KMS-11 (cell line): ENCODE results near the gene UNC13A.

Experiments used
- H2AFZ ChIP-seq: fragments of 200-600 bp; sonication (generic); 2 replicates; pipeline ENCODE4 v1.6.1; 2016; ENCODE audit warnings: antibody characterized with exemption, mixed run types, low read depth
- H3K27ac ChIP-seq: fragments of 200-600 bp; sonication (generic); 2 replicates; pipeline ENCODE4 v1.6.1; 2016; ENCODE audit warnings: mild to moderate bottlenecking, mixed run types
- H3K27me3 ChIP-seq: fragments of 200-600 bp; sonication (generic); 2 replicates; pipeline ENCODE4 v1.6.1; 2017; ENCODE audit warnings: mild to moderate bottlenecking, low read depth, mixed run types, moderate library complexity; ENCODE audit not compliant: insufficient read depth
- H3K36me3 ChIP-seq: fragments of 200-600 bp; sonication (generic); 2 replicates; pipeline ENCODE4 v1.6.1; 2017; ENCODE audit warnings: mild to moderate bottlenecking, mixed run types; ENCODE audit not compliant: insufficient read depth
- H3K4me1 ChIP-seq: fragments of 200-600 bp; sonication (generic); 2 replicates; pipeline ENCODE4 v1.6.1; 2016; ENCODE audit warnings: mild to moderate bottlenecking, low read depth, mixed run types; ENCODE audit not compliant: poor library complexity, severe bottlenecking
- H3K4me2 ChIP-seq: fragments of 200-600 bp; sonication (generic); 2 replicates; pipeline ENCODE4 v1.7.0; 2016; ENCODE audit warnings: mild to moderate bottlenecking, mixed run types
- H3K4me3 ChIP-seq: fragments of 200-600 bp; sonication (generic); IDR thresholded peaks from 2 replicates; pipeline ENCODE4 v1.6.1; 2017; ENCODE audit warnings: low read depth, low read length, mixed read lengths; ENCODE audit not compliant: insufficient read depth
- H3K79me2 ChIP-seq: fragments of 200-600 bp; sonication (generic); 2 replicates; pipeline ENCODE4 v1.6.1; 2016; ENCODE audit warnings: low read depth, mixed run types; ENCODE audit not compliant: insufficient read depth
- H3K9ac ChIP-seq: fragments of 200-600 bp; sonication (generic); 2 replicates; pipeline ENCODE4 v1.6.1; 2016; ENCODE audit warnings: mild to moderate bottlenecking, mixed run types
- H4K20me1 ChIP-seq: fragments of 200-600 bp; sonication (generic); 2 replicates; pipeline ENCODE4 v1.6.1; 2016; ENCODE audit warnings: mild to moderate bottlenecking, mixed run types; ENCODE audit not compliant: insufficient read depth
- CTCF ChIP-seq: fragments of 200-600 bp; sonication (generic); conservative IDR thresholded peaks from 2 replicates; pipeline ENCODE4 v1.6.1; 2017; ENCODE audit warnings: low read depth, mild to moderate bottlenecking, antibody characterized with exemption, low read length, moderate library complexity, mixed read lengths

Gene UNC13A

GRCh38 chr19:17618281-17618903 is 69.8 kb downstream of the UNC13A start:
- Histone ChIP-seq H2AFZ (no peak overlapping the region), H3K27me3 (peaks cover 60% of the 10 kb centered on the region; the same call in 1 of the 2 replicates)

GRCh38 chr19:17617807-17618192 is 70.4 kb downstream of the UNC13A start:
- TF ChIP-seq CTCF, result no peak
- Histone ChIP-seq H3K27ac (no peak overlapping the region), H3K4me1 (no peaks in the 10 kb centered on the region), H4K20me1 (no peaks in the 10 kb centered on the region), H3K9ac (no peak overlapping the region), H3K79me2 (no peaks in the 10 kb centered on the region), H3K27me3 (peaks cover 65% of the 10 kb centered on the region; the same call in 1 of the 2 replicates), H3K4me3 (no peak overlapping the region), H3K4me2 (no peak overlapping the region), H2AFZ (no peak overlapping the region), H3K36me3 (no peaks in the 10 kb centered on the region)

More at GRCh38 chr19:17618281-17618903, 69.8 kb downstream of the UNC13A start:
- no peak overlapping the region for H3K9ac ChIP-seq
- H3K4me1 ChIP-seq, result no peaks in the 10 kb centered on the region
- H3K36me3 ChIP-seq, result no peaks in the 10 kb centered on the region
- no peak overlapping the region for H3K4me3 ChIP-seq
- no peaks in the 10 kb centered on the region for H4K20me1 ChIP-seq
- H3K79me2 ChIP-seq, result no peaks in the 10 kb centered on the region
- no peak for TF ChIP-seq CTCF
- H3K27ac ChIP-seq, result no peak overlapping the region
- H3K4me2 ChIP-seq, result no peak overlapping the region

- no peak overlapping the region for H3K4me3 ChIP-seq
- H3K4me1 ChIP-seq, result no peaks in the 10 kb centered on the region
- no peak for TF ChIP-seq CTCF
- peaks cover 65% of the 10 kb centered on the region for H3K27me3 ChIP-seq
- no peak overlapping the region for H3K9ac ChIP-seq
- H3K79me2 ChIP-seq, result no peaks in the 10 kb centered on the region
- no peak overlapping the region for H3K27ac ChIP-seq
- no peak overlapping the region for H2AFZ ChIP-seq
- no peaks in the 10 kb centered on the region for H4K20me1 ChIP-seq
- no peaks in the 10 kb centered on the region for H3K36me3 ChIP-seq
- H3K4me2 ChIP-seq, result no peak overlapping the region
Measured at GRCh38 chr19:17616961-17617806, 71.0 kb downstream of the UNC13A start.

GRCh38 chr19:17616686-17616960 is 71.5 kb downstream of the UNC13A start:
- no peak overlapping the region for H3K27ac ChIP-seq
- no peak overlapping the region for H3K9ac ChIP-seq
- no peaks in the 10 kb centered on the region for H3K4me1 ChIP-seq
- peaks cover 63% of the 10 kb centered on the region for H3K27me3 ChIP-seq
- H4K20me1 ChIP-seq, result no peaks in the 10 kb centered on the region
- TF ChIP-seq CTCF, result no peak
- H2AFZ ChIP-seq, result no peak overlapping the region
- no peaks in the 10 kb centered on the region for H3K79me2 ChIP-seq
- H3K4me3 ChIP-seq, result no peak overlapping the region
- no peaks in the 10 kb centered on the region for H3K36me3 ChIP-seq
- no peak overlapping the region for H3K4me2 ChIP-seq
